ENCODE measurements around the gene MPPED2.
A peak's percentile ranks its signal among the peaks of the same experiment; 100 is the strongest.

MPPED2 gene

GRCh38 chr11:30499940-30500339 lies 86.2 kb downstream of the MPPED2 start:
- H3K4me3 ChIP-seq (ENCODE audit: low read length) = no peak overlapping the region
- no peak for DNase-seq (ENCODE audit: low read depth, low spot score)

- no peak overlapping the region for H3K4me3 ChIP-seq (ENCODE audit: low read length)
- DNase-seq (ENCODE audit: low read depth, low spot score) = no peak
Measured at GRCh38 chr11:30497600-30497999, 88.6 kb downstream of the MPPED2 start.

GRCh38 chr11:30496935-30497334 lies 89.2 kb downstream of the MPPED2 start:
- no peak for DNase-seq (ENCODE audit: low read depth, low spot score)
- no peak overlapping the region for H3K4me3 ChIP-seq (ENCODE audit: low read length)

GRCh38 chr11:30495437-30495836 lies 90.7 kb downstream of the MPPED2 start:
- H3K4me3 ChIP-seq (ENCODE audit: low read length) = no peak overlapping the region
- DNase-seq (ENCODE audit: low read depth, low spot score) = no peak

GRCh38 chr11:30489511-30489910 lies 96.6 kb downstream of the MPPED2 start:
- DNase-seq (ENCODE audit: low read depth, low spot score) = no peak
- H3K4me3 ChIP-seq (ENCODE audit: low read length) = no peak overlapping the region

- no peak overlapping the region for H3K4me3 ChIP-seq (ENCODE audit: low read length)
- DNase-seq (ENCODE audit: low read depth, low spot score) = no peak
Measured at GRCh38 chr11:30489076-30489475, 97.1 kb downstream of the MPPED2 start.

- H3K4me3 ChIP-seq (ENCODE audit: low read length) = no peak overlapping the region
- DNase-seq (ENCODE audit: low read depth, low spot score) = no peak
Measured at GRCh38 chr11:30488304-30488998, 97.7 kb downstream of the MPPED2 start.

GRCh38 chr11:30487200-30487898 lies 98.8 kb downstream of the MPPED2 start:
- DNase-seq (ENCODE audit: low read depth, low spot score) = peak; percentile 18
- no peak overlapping the region for H3K4me3 ChIP-seq (ENCODE audit: low read length)

GRCh38 chr11:30485756-30486155 lies 100.4 kb downstream of the MPPED2 start:
- DNase-seq (ENCODE audit: low read depth, low spot score) = no peak

GRCh38 chr11:30485222-30485621 lies 100.9 kb downstream of the MPPED2 start:
- no peak overlapping the region for H3K4me3 ChIP-seq (ENCODE audit: low read length)
- DNase-seq (ENCODE audit: low read depth, low spot score) = no peak

More at GRCh38 chr11:30485756-30486155, 100.4 kb downstream of the MPPED2 start:
- H3K4me3 ChIP-seq (ENCODE audit: low read length) = no peak overlapping the region

GRCh38 chr11:30483056-30483455 lies 103.1 kb downstream of the MPPED2 start:
- H3K4me3 ChIP-seq (ENCODE audit: low read length) = no peak overlapping the region
- no peak for DNase-seq (ENCODE audit: low read depth, low spot score)

GRCh38 chr11:30481796-30482195 lies 104.4 kb downstream of the MPPED2 start:
- no peak for DNase-seq (ENCODE audit: low read depth, low spot score)
- H3K4me3 ChIP-seq (ENCODE audit: low read length) = no peak overlapping the region

GRCh38 chr11:30481330-30481729 lies 104.8 kb downstream of the MPPED2 start:
- no peak for DNase-seq (ENCODE audit: low read depth, low spot score)
- H3K4me3 ChIP-seq (ENCODE audit: low read length) = no peak overlapping the region

GRCh38 chr11:30479899-30480298 lies 106.3 kb downstream of the MPPED2 start:
- H3K4me3 ChIP-seq (ENCODE audit: low read length) = no peak overlapping the region

GRCh38 chr11:30478923-30479322 lies 107.2 kb downstream of the MPPED2 start:
- no peak overlapping the region for H3K4me3 ChIP-seq (ENCODE audit: low read length)
- no peak for DNase-seq (ENCODE audit: low read depth, low spot score)

More at GRCh38 chr11:30479899-30480298, 106.3 kb downstream of the MPPED2 start:
- DNase-seq (ENCODE audit: low read depth, low spot score) = no peak

GRCh38 chr11:30477061-30477460 lies 109.1 kb downstream of the MPPED2 start:
- no peak for DNase-seq (ENCODE audit: low read depth, low spot score)
- H3K4me3 ChIP-seq (ENCODE audit: low read length) = no peak overlapping the region

- DNase-seq (ENCODE audit: low read depth, low spot score) = no peak
- H3K4me3 ChIP-seq (ENCODE audit: low read length) = no peak overlapping the region
Measured at GRCh38 chr11:30474151-30474954, 111.8 kb downstream of the MPPED2 start.

GRCh38 chr11:30471244-30471643 lies 114.9 kb downstream of the MPPED2 start:
- no peak overlapping the region for H3K4me3 ChIP-seq (ENCODE audit: low read length)
- no peak for DNase-seq (ENCODE audit: low read depth, low spot score)

GRCh38 chr11:30468881-30469280 lies 117.3 kb downstream of the MPPED2 start:
- H3K4me3 ChIP-seq (ENCODE audit: low read length) = no peak overlapping the region
- no peak for DNase-seq (ENCODE audit: low read depth, low spot score)

GRCh38 chr11:30467176-30467575 lies 119.0 kb downstream of the MPPED2 start:
- DNase-seq (ENCODE audit: low read depth, low spot score) = no peak

More at GRCh38 chr11:30467176-30467575, 119.0 kb downstream of the MPPED2 start:
- no peak overlapping the region for H3K4me3 ChIP-seq (ENCODE audit: low read length)
